ENCODE data around the gene GPR142.
A peak's percentile ranks its signal among the peaks of the same experiment; 100 is the strongest.
"Not testable (repeated sequence)": the region's sequence is repeated elsewhere in the genome, so short reads cannot be mapped to it uniquely, and the experiment has no call there.

The GPR142 gene

DNA sequence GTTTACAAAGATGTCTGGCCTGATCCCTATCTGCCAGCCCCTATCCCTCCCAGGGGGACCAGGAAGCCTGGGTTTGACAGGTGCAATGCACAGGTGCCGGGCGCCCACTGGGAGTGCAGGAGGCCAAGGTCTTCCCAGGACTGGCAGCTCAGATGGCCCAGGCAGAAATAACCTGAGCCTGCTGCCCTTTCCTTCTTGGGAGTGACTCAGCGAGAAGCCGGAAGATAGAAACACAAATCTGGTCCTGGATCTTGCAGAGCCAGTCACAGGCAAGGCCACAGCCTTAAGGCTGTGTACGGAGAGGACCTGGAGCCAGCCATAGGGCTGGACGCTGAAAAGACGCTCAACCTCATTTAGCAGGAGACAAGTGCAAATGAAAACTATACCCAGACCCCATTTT, 27.7 kb downstream of the GPR142 start:
- DNase-seq: no peak

DNA sequence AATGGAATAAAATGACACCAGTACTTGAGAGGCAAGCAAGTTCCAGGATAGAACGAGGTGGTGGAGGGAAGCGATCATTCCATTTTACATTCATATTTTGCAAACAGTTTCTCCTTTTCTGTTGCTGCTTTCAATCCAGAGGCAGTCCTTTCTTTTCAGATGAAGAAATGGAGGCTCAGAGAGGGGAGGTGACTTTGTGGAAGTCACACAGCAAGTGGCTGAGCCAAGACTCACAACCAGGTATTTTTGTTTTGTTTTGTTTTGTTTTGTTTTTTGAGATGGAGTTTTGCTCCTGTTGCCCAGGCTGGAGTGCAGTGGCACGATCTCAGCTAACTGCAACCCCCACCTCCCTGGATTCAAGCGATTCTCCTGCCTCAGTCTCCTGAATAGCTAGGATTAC, 29.3 kb downstream of the GPR142 start:
- no peak for DNase-seq

DNA sequence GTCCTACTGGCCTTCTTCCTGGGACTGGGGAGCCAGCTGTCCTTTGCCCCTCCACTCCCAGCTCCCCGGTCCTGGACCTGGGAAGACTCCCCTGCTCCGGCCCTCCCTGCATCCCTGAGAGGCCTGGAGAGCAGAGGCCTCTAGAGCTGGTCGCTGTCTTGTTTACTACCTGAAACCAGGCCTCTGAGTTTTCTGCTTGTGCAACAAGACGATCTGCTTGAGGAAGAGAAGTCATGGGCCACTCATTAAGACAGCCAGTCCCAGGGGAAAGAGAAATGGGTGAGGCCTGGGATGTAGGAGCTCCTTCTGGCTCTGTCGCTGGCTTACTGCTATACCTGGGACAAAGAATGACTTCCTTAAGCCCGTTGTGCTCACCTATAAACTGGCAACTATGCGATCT, 34.7 kb downstream of the GPR142 start:
- no peak for DNase-seq

DNA sequence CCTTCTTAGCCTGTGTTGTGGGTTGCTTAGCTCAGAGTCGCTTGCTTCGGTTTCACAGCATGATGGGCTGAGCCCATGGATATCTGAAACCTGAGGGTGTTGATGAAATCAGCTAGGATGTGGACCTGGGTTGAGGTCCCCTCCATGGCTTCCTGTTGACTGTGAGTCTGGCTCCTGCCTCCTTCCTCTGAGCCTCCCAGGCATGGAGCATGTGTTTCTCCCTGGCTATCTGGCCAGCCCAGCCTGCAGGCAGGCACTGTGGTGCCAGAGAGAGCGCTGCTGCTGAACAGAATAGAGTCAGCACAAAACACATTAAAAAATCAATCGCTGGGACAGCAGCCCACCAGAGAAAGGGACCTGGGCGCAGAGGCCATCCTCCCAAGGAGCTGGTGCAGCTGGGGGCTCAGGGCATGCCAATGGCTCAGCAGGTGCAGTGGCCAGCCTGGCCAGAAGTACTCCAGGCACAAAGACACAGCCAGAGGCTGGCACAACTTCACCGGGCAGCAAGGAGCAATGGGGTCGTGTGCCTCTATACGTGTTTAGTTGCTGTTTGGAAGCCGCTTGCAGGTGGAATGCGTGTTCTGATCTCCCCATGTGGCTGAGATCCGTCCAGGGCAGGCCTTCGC, 36.3 kb downstream of the GPR142 start:
- no peak for DNase-seq

DNA sequence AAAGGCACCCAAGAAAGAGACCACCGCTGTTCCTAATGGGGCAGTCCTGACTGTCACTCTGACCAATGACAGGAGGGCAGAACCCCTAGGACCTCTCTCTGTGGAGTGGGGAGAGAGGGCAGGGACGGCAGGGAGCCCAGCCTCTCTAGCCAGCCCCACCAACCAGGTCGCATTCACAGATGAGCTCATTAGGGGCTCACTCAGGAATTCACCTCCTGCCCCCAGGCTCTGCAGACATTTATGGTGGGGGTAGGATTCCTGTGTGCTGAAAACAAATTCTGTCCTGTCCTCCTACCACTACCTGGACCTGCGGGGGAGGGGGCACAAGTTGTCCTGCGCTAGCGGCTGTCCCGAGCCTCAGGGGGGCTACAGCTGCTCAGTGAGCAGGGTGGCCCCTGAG, 36.9 kb downstream of the GPR142 start:
- no peak for DNase-seq

DNA sequence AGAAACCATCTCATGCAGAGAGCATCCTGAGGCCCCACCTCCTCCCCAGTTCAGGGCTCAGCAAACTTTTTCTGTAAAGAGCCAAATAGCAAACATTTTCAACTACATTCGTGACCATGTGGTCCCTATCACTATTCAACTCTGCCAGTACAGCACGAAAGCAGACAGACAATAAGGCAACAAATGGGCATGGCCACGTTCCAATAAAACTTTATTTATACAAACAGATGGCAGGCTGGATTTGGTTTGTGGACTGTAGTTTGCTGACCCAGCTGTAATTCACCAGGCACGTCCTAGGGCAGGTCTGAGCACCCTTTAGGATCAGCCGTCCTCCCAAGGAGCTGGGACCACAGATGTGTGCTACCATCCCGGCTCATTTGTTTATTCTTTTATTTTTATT, 37.5 kb downstream of the GPR142 start:
- no peak for DNase-seq

DNA sequence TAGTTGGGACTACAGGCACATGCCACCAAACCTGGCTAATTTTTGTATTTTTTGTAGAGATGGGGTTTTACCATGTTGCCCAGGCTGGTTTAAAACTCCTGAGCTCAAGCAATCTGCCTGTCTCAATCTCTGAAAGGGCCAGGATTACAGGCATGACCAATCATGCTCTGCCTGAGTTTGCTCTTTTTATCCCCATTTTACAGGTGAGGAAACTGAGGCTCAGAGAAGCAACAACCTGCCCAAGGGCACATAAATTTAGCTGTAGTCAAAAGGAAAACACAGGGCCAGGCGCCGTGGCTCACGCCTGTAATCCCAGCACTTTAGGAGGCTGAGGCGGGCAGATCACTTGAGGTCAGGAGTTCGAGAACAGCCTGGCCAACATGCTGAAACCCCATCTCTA, 38.0 kb downstream of the GPR142 start:
- not testable (repeated sequence) for DNase-seq

DNA sequence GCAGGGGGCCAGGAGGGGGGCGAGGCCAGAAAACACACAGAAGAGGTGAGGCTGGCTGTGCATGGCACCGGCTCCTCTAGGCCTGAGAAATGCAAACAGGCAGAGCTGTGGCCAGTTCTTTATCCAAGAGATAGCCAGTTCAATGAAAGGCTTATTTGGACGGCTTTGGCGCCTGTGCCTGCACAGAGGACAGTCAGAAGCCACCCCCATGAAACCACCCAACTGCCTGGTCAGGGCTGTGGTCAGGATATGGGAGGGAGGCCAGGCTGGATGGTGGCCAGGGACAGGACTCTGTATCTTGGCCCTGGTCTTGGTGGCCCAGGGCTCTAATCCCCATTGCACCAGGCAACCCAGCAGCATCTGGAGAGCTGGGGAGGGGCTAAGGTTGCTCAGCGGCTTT, 40.1 kb downstream of the GPR142 start:
- no peak for DNase-seq

DNA sequence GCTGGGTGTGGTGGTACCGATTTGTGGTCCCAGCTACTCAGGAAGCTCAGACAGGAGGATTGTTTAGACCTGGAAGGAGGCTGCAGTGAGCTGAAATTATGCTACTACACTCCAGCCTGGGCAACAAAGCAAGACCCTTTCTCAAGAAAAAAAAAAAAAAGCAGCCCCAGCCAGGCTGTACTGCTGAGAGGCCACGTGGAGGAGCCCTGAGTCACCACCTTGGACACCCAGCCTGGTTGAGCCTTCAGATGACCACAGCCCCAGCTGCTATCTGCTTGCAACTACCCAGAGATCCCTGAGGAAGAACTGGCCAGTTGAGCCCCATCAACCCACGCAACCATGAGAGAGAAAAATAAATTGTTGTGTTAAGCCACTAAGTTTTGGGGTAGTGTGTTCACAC, 41.0 kb downstream of the GPR142 start:
- DNase-seq: no peak

DNA sequence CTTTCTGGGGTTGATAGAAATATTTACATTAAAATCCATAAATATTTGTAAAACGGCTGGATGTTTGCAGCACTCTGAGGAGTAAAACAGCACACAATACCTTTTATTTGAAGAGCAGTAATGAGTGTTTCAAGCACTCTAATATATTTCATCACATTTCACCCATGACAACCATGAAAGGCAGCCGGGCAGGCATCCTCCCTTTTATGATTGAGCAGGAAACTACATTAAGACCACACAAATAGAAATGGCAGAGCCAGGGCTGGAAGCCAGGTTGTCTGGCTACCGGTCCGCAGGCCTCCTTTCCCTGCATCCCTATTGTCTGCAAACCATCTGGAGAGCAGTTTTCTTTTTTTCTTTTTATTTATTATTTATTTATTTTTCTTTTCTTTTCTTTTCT, 41.5 kb downstream of the GPR142 start:
- peak; percentile 77 for DNase-seq

DNA sequence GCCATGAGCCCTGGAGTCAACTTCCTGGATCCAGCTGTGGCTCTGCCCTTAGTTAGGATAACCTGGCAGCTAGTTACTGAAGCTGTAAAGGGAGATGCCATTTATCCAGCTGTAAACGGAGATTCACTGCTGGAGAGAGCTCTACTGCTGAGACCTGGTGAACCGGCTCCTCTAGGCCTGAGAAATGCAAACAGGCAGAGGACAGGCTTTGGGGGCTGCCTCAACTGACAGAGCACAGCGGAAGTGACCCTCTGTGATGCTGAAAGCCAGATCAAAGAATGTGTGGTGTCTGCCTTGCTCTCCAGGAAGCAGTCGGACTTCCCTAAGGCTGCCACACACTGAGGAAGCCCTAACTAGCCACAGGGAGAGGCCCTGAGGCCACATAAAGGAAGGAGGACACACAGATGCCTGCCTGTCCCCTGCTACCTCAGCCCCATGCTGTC, 42.7 kb downstream of the GPR142 start:
- DNase-seq: no peak

DNA sequence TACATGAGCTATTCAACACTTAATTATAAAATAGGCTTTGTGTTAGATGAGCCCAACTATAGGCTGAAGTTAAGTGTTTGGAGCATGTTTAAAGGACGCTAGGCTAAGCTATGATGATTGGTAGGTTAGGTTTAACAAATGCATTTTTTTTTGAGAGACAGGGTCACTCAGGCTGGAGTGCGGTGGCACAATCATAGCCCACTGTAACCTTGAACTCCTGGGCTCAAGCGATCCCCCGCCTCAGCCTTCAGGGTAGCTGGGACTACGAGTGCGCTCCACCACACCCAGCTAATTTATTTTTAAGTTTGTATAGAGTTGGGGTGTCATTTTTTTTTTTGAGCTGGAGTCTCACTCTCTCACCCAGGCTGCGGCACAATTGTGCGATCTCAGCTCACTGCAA, 45.3 kb downstream of the GPR142 start:
- no peak for DNase-seq

DNA sequence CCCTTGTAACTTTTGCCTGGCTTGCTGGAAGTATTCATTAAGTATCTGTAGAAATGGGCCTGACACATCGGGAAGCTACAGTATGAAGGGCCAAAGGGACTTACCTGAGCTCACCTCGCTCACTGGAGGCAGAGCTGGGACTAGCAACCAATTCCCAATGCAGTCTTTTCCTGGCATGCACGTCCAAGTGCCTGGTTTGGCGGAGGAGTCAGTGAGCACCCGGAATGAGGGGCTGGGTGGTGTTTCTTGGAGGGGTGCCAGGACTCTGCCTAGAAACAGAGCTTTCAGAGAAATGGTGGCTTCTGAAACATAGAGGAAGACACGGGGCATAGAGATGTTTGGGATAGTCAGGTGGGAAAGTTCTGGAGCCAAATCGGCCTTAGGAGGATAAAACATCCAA, 46.2 kb downstream of the GPR142 start:
- no peak for DNase-seq

DNA sequence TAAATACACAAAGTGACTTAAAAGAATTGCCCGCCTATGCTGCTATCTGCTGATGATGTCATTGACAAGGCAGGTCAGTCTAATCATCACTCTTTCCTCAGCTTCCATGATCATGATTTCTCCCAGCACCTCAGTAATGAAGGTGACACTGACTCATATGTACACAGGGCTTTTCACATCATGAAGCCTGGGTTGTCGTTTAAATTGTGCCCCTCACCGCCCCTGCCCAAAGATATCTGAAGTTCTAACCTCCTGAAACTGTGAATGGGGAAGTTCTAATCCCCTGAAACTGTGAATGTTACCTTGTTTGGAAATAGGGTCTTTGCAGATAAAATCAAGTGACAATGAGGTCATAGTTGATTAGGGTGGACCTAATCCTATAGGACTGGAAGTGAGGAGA, 47.2 kb downstream of the GPR142 start:
- DNase-seq: no peak

DNA sequence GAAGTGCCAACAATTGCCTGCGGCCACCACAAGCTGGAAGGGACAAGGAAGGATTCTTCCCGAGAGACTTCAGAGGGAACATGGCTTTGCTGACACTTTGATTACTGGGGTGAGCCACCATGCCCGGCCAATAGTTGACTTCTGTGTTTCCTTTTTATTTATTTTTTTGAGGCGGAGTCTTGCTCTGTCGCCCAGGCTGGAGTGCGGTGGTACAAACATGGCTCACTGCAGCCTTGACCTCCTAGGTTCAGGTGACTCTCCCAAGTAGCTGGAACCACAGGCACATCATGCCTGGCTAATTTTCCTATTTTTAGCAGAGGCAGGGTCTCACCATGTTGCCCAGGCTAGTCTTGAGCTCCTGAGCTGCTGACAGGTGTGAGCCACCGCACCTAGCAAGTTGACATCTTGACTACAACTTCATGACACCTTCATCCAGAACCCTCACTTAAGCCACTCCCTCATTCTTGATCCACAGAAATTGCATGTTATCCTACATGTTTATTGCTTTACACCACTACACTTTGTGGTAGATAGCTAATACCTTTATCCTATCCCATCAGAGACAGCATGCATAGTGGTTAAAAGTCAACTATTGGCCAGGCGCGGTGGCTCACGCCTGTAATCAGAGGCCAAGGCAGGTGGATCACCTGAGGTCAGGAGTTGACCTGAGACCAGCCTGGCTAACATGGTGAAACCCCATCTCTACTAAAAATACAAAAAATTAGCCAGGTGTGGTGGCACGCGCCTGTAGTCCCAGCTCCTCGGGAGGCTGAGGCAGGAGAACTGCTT, 48.5 kb downstream of the GPR142 start:
- no peak for DNase-seq

DNA sequence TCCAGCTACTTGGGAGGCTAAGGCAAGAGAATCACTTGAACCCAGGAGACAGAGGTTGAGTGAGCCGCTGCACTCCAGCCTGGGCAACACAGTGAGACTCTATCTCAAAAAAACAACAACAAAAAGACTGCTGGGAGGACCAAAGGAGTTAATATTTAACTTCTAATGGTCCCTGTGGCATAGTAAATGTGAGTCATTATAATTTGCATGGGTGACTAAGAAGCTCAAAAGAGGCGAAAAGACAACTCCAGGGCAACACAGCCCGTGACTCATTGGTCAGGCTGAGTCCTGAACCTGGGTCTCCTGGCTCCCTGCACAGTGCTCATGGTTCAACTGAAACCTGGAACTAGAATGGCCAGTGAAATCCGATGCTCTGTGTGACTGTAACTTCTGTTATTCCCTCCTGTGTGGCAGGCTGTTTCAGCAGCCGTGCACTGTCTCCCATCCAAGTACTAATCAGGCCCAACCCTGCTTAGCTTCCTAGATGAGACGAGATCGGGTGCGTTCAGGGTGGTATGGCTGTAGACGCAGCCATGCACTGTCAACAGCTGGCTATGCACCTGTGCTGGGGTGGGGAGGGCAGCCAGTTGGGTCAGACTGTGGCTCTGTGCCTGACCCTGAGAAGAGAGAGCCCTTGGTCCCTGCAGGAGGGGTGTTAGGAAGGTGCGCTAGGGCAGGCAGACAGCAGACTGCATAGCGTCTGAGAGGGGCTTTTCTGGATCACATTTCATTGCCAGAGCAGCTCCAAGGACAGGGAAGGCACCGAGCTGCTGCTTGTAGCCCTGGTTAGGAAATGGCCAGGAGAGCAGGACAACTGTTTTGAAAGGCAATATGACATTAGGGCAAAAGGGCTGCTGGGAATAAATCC, 50.1 kb downstream of the GPR142 start:
- DNase-seq: no peak

DNA sequence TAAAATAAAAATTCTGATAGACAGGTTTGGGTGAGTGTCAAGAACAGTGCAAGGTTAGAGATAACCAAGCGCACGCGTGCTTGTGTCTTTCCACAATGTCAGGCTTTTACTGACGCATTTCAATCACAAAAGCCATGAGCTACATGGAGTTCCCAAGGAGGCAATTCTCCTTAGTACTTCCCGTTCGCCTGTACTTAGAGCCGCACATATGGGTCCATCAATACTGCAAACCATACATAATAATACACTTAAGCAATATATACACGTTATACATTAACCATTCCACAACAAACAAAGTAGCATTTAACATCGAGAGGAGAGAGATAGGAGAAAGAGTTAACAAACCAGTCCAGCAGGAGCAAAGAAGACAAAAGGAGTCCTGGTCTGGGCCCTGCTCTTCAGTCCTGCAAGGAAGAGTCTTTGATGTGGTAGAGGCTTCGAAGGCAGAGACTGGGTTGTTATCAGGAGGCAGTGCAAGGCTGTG, 52.7 kb downstream of the GPR142 start:
- DNase-seq: no peak

Measured in NCI-H748 treated with DMSO at 0.1 percent for 48 hours (cell line).